Subcutaneous adipose tissue (tissue), 4 donors: Measurements from ENCODE around the gene PDK2. TPM values are rescaled to one million over a fixed set of nuclear protein-coding genes. Genes with fewer than 3 reads are reported as not detected.

Experiments
- CTCF ChIP-seq: fragments of 450-650 bp; IDR thresholded peaks from one replicate; pipeline ENCODE4 v1.5.1; 2016; ENCODE audit warnings: low read depth, mild to moderate bottlenecking, control low read depth, antibody characterized with exemption, moderate library complexity
- total RNA-seq, 4 donors: library from RNA; depleted of rRNA; stranded (reverse); fragments of >200 nt; gene quantifications; one replicate each; pipeline ENCODE4 v1.1.0, GENCODE V29; 2016

PDK2 gene
- total RNA-seq, 4 donors from 2014 or later: 37.4 to 157 (median 43.1) TPM

- TF ChIP-seq CTCF: no peak
These were observed 28.2 kb upstream of the PDK2 start for GRCh38 chr17:50066995-50067394.

- TF ChIP-seq CTCF: no peak
These were observed 27.2 kb upstream of the PDK2 start for GRCh38 chr17:50067996-50068395.

GRCh38 chr17:50070908-50071680 is 24.1 kb upstream of the PDK2 start:
- no peak for TF ChIP-seq CTCF

- TF ChIP-seq CTCF: no peak
These were observed 23.5 kb upstream of the PDK2 start for GRCh38 chr17:50071692-50072091.

GRCh38 chr17:50072130-50072529 is 23.0 kb upstream of the PDK2 start:
- no peak for TF ChIP-seq CTCF

GRCh38 chr17:50072925-50073324 is 22.2 kb upstream of the PDK2 start:
- no peak for TF ChIP-seq CTCF

GRCh38 chr17:50074227-50074626 is 20.9 kb upstream of the PDK2 start:
- TF ChIP-seq CTCF: no peak
